22Rv1 (cell line): Measurements from ENCODE around the gene RNF157.

Experiments
- H3K27ac ChIP-seq: fragments of 450-650 bp; 2 replicates; pipeline ENCODE4 v1.5.1; 2017
- CTCF ChIP-seq: fragments of 450-650 bp; IDR thresholded peaks from 2 replicates; pipeline ENCODE4 v1.5.1; 2017; ENCODE audit warnings: mild to moderate bottlenecking
- ZFX ChIP-seq: fragments of 450-650 bp; IDR thresholded peaks from 2 replicates; pipeline ENCODE4 v1.6.1; 2017; ENCODE audit warnings: antibody characterized with exemption, borderline replicate concordance

RNF157 gene

GRCh38 chr17:76140661-76141211, 99.6 kb downstream of the RNF157 start:
- no peak for TF ChIP-seq ZFX
- no peak for TF ChIP-seq CTCF
- no peak overlapping the region for H3K27ac ChIP-seq

- H3K27ac ChIP-seq, result no peak overlapping the region
- TF ChIP-seq CTCF, result no peak
- no peak for TF ChIP-seq ZFX
These were observed 100.3 kb downstream of the RNF157 start for GRCh38 chr17:76139801-76140660.

- TF ChIP-seq CTCF (no peak), ZFX (no peak)
These were observed 101.2 kb downstream of the RNF157 start for GRCh38 chr17:76138896-76139752.

GRCh38 chr17:76138234-76138895, 101.9 kb downstream of the RNF157 start:
- TF ChIP-seq ZFX, result no peak
- TF ChIP-seq CTCF, result no peak
- no peak overlapping the region for H3K27ac ChIP-seq

More at GRCh38 chr17:76138896-76139752, 101.2 kb downstream of the RNF157 start:
- no peak overlapping the region for H3K27ac ChIP-seq

GRCh38 chr17:76137351-76138233, 102.7 kb downstream of the RNF157 start:
- no peak overlapping the region for H3K27ac ChIP-seq
- TF ChIP-seq CTCF (no peak), ZFX (no peak)

GRCh38 chr17:76137001-76137350, 103.3 kb downstream of the RNF157 start:
- TF ChIP-seq ZFX (no peak), CTCF (no peak)
- no peak overlapping the region for H3K27ac ChIP-seq
